Measurements from ENCODE around the gene ARHGAP10.

Gene ARHGAP10

GRCh38 chr4:147693218-147693617, 38.7 kb upstream of the ARHGAP10 start:
- Histone ChIP-seq H4K20me1 (ENCODE audit: insufficient read depth, low read length) (no peaks in the 10 kb centered on the region), H3K9me3 (replicated peaks; ENCODE audit: insufficient read depth, low read length) (no peaks in the 10 kb centered on the region), H3K9ac (ENCODE audit: low read length) (no peak overlapping the region), H3K27ac (ENCODE audit: low read length) (no peak overlapping the region), H3K27me3 (replicated peaks; ENCODE audit: insufficient read depth, low read length) (no peaks in the 10 kb centered on the region), H3K9me2 (replicated peaks; ENCODE audit: insufficient read depth, low read length) (no peaks in the 10 kb centered on the region), H3K4me2 (ENCODE audit: low read depth, low read length) (no peak overlapping the region), H3K36me3 (replicated peaks; ENCODE audit: insufficient read depth, low read length) (no peaks in the 10 kb centered on the region), H3K4me1 (ENCODE audit: low read length) (no peaks in the 10 kb centered on the region), H2AFZ (ENCODE audit: low read length) (no peak overlapping the region), H3K4me3 (ENCODE audit: low read length) (no peak overlapping the region), H3K79me2 (ENCODE audit: low read length) (no peaks in the 10 kb centered on the region), H3F3A (ENCODE audit: insufficient read depth, low read length) (no peaks in the 10 kb centered on the region)
- TF ChIP-seq CTCF (IDR thresholded peaks at IDR 0.05; ENCODE audit: low read length) (no peak), EZH2phosphoT487 (IDR thresholded peaks at IDR 0.05; ENCODE audit: low read length) (no peak), EZH2 (optimal IDR thresholded peaks at IDR 0.05; ENCODE audit: low read depth, low read length) (no peak)
- no peak for DNase-seq

- Histone ChIP-seq H2AFZ (ENCODE audit: low read length) (no peak overlapping the region), H3K4me1 (ENCODE audit: low read length) (no peaks in the 10 kb centered on the region), H3K9ac (ENCODE audit: low read length) (no peak overlapping the region), H3K36me3 (replicated peaks; ENCODE audit: insufficient read depth, low read length) (no peaks in the 10 kb centered on the region), H3F3A (ENCODE audit: insufficient read depth, low read length) (no peaks in the 10 kb centered on the region), H3K9me2 (replicated peaks; ENCODE audit: insufficient read depth, low read length) (no peaks in the 10 kb centered on the region), H3K27ac (ENCODE audit: low read length) (no peak overlapping the region), H3K79me2 (ENCODE audit: low read length) (no peaks in the 10 kb centered on the region), H3K4me2 (ENCODE audit: low read depth, low read length) (no peak overlapping the region), H3K27me3 (replicated peaks; ENCODE audit: insufficient read depth, low read length) (no peaks in the 10 kb centered on the region), H4K20me1 (ENCODE audit: insufficient read depth, low read length) (no peaks in the 10 kb centered on the region), H3K4me3 (ENCODE audit: low read length) (no peak overlapping the region), H3K9me3 (replicated peaks; ENCODE audit: insufficient read depth, low read length) (no peaks in the 10 kb centered on the region)
- DNase-seq, result no peak
- TF ChIP-seq EZH2 (optimal IDR thresholded peaks at IDR 0.05; ENCODE audit: low read depth, low read length) (no peak), CTCF (IDR thresholded peaks at IDR 0.05; ENCODE audit: low read length) (no peak), EZH2phosphoT487 (IDR thresholded peaks at IDR 0.05; ENCODE audit: low read length) (no peak)
Measured at GRCh38 chr4:147696866-147697265, 35.0 kb upstream of the ARHGAP10 start.

- H3K36me3 ChIP-seq (replicated peaks; ENCODE audit: insufficient read depth, low read length), result no peaks in the 10 kb centered on the region
- no peaks in the 10 kb centered on the region for H3K4me1 ChIP-seq (ENCODE audit: low read length)
- H3K27ac ChIP-seq (ENCODE audit: low read length), result no peak overlapping the region
- no peak for TF ChIP-seq EZH2phosphoT487 (IDR thresholded peaks at IDR 0.05; ENCODE audit: low read length)
- TF ChIP-seq EZH2 (optimal IDR thresholded peaks at IDR 0.05; ENCODE audit: low read depth, low read length), result no peak
- no peak for TF ChIP-seq CTCF (IDR thresholded peaks at IDR 0.05; ENCODE audit: low read length)
- H3K4me2 ChIP-seq (ENCODE audit: low read depth, low read length), result no peak overlapping the region
- no peak for DNase-seq
- no peaks in the 10 kb centered on the region for H3K79me2 ChIP-seq (ENCODE audit: low read length)
- H3K27me3 ChIP-seq (replicated peaks; ENCODE audit: insufficient read depth, low read length), result no peaks in the 10 kb centered on the region
- no peak overlapping the region for H2AFZ ChIP-seq (ENCODE audit: low read length)
- no peak overlapping the region for H3K4me3 ChIP-seq (ENCODE audit: low read length)
- no peaks in the 10 kb centered on the region for H3F3A ChIP-seq (ENCODE audit: insufficient read depth, low read length)
- H3K9ac ChIP-seq (ENCODE audit: low read length), result no peak overlapping the region
- H4K20me1 ChIP-seq (ENCODE audit: insufficient read depth, low read length), result no peaks in the 10 kb centered on the region
- H3K9me3 ChIP-seq (replicated peaks; ENCODE audit: insufficient read depth, low read length), result no peaks in the 10 kb centered on the region
- no peaks in the 10 kb centered on the region for H3K9me2 ChIP-seq (replicated peaks; ENCODE audit: insufficient read depth, low read length)
Measured at GRCh38 chr4:147704846-147705245, 27.0 kb upstream of the ARHGAP10 start.

Data from MM.1S (cell line).